A549 (cell line): ENCODE results near the gene LRRC4. TPM values are rescaled to one million over a fixed set of nuclear protein-coding genes. Genes with fewer than 3 reads are reported as not detected.

Experiments used
- ATAC-seq, 2 experiments: fragments of 200-7000 bp in 1 of 2; fragments of >200 bp in 1 of 2; cut with Nextera tagmentation in 1 of 2; cut with Tn5 transposase in 1 of 2; 3 replicates each; pipeline versions ENCODE4 v1.8.0 to v1.9.1; 2018 to 2020; ENCODE audit warnings: mild to moderate bottlenecking in 1 of 2, moderate library complexity in 1 of 2
- CTCF ChIA-PET: fragments of 300-600 bp; sonication (Branson Sonifier 250); formaldehyde crosslinking; extraction: SDS; loops from one replicate; lab custom pipeline; 2021; ENCODE audit warnings: antibody characterized with exemption, inconsistent platforms; lab: Yijun Ruan, JAX
- POLR2A ChIA-PET: fragments of 350-600 bp; formaldehyde crosslinking; extraction: SDS; loops from one replicate; lab custom pipeline; 2021; ENCODE audit warnings: antibody characterized with exemption, inconsistent platforms; lab: Yijun Ruan, JAX
- DNase-seq, 2 experiments: peaks; one replicate each; pipeline versions ENCODE4 v3.0.0 to v3.0.0-alpha.2; 2011 to 2016; ENCODE audit warnings: low read depth in 1 of 2, low spot score in 1 of 2
- FAIRE-seq: peaks from 2 replicates; lab custom pipeline; 2011; peaks lifted over from hg19 to GRCh38; lab: Jason Lieb, UNC
- H3K27ac ChIP-seq, 2 experiments: fragments of >200 bp; sonication (Bioruptor Twin); formaldehyde crosslinking; 3 replicates each; pipeline ENCODE4 v1.5.1; 2016 to 2017
- H3K4me1 ChIP-seq: fragments of >200 bp; sonication (Bioruptor Twin); formaldehyde crosslinking; 3 replicates; pipeline ENCODE4 v1.6.1; 2016
- H3K4me2 ChIP-seq: fragments of >200 bp; sonication (Bioruptor Twin); formaldehyde crosslinking; 3 replicates; pipeline ENCODE4 v1.6.1; 2016
- H3K4me3 ChIP-seq: fragments of >200 bp; sonication (Bioruptor Twin); formaldehyde crosslinking; 3 replicates; pipeline ENCODE4 v1.5.1; 2016
- H3K9me3 ChIP-seq: fragments of >200 bp; sonication (Bioruptor Twin); formaldehyde crosslinking; 3 replicates; pipeline ENCODE4 v1.6.1; 2016
- CBX2 ChIP-seq: fragments of 200-600 bp; sonication (generic); IDR thresholded peaks from 2 replicates; pipeline ENCODE4 v1.6.1; 2016; ENCODE audit warnings: low read depth, mild to moderate bottlenecking, borderline replicate concordance
- CBX8 ChIP-seq: fragments of 200-600 bp; sonication (generic); IDR thresholded peaks from 2 replicates; pipeline ENCODE4 v1.6.1; 2016
- CEBPB ChIP-seq, 2 experiments: fragments of >200 bp in 1 of 2; sonication (Bioruptor Twin) in 1 of 2; formaldehyde crosslinking in 1 of 2; IDR thresholded peaks; 2 replicates each; pipeline ENCODE4 v1.6.1; 2012 to 2016
- FOSB ChIP-seq: fragments of 250-450 bp; sonication (Bioruptor Pico); IDR thresholded peaks from 2 replicates; pipeline ENCODE4 v1.5.0; 2020; ENCODE audit warnings: mild to moderate bottlenecking, moderate library complexity
- FOSL2 ChIP-seq, 2 experiments: fragments of 450-650 bp in 1 of 2; fragments of >200 bp in 1 of 2; sonication (Bioruptor Twin) in 1 of 2; formaldehyde crosslinking; IDR thresholded peaks; 2 replicates each; pipeline versions ENCODE4 v1.5.0 to v1.6.1; 2016 to 2020; ENCODE audit warnings: mild to moderate bottlenecking in 1 of 2, moderate library complexity in 1 of 2
- GATA3 ChIP-seq: IDR thresholded peaks from 2 replicates; pipeline ENCODE4 v1.6.1; 2012; ENCODE audit warnings: borderline replicate concordance
- HDAC2 ChIP-seq: fragments of 200-600 bp; sonication (generic); IDR thresholded peaks from 2 replicates; pipeline ENCODE4 v1.6.1; 2016
- HOXB5 ChIP-seq: fragments of 250-450 bp; sonication (Bioruptor Pico); IDR thresholded peaks from 2 replicates; pipeline ENCODE4 v1.5.0; 2020; ENCODE audit warnings: mild to moderate bottlenecking, moderate library complexity
- JUNB ChIP-seq: fragments of >200 bp; sonication (Bioruptor Twin); formaldehyde crosslinking; IDR thresholded peaks from 2 replicates; pipeline ENCODE4 v1.6.1; 2016
- KDM1A ChIP-seq: fragments of 200-600 bp; sonication (generic); IDR thresholded peaks from 2 replicates; pipeline ENCODE4 v1.6.1; 2016; ENCODE audit warnings: low read depth, mild to moderate bottlenecking
- MAFK ChIP-seq: fragments of 450-650 bp; IDR thresholded peaks from 2 replicates; pipeline ENCODE4 v1.6.1; 2014; ENCODE audit not compliant: partially characterized antibody
- MAZ ChIP-seq: fragments of 150-350 bp; IDR thresholded peaks from 2 replicates; pipeline ENCODE4 v1.6.1; 2014; ENCODE audit warnings: antibody characterized with exemption, low read depth, low read length, borderline replicate concordance
- MYC ChIP-seq: IDR thresholded peaks from 2 replicates; pipeline ENCODE4 v1.6.1; 2012; ENCODE audit warnings: mild to moderate bottlenecking, inconsistent platforms, low read length, improper control_type of control experiment, borderline replicate concordance
- NFE2L2 ChIP-seq: fragments of 150-350 bp; conservative IDR thresholded peaks from 2 replicates; pipeline ENCODE4 v1.6.1; 2014; ENCODE audit warnings: low read length
- PHF8 ChIP-seq: fragments of 200-600 bp; sonication (generic); IDR thresholded peaks from 2 replicates; pipeline ENCODE4 v1.6.1; 2016; ENCODE audit warnings: low read depth, mild to moderate bottlenecking, antibody characterized with exemption, moderate library complexity, borderline replicate concordance
- POLR2A ChIP-seq: IDR thresholded peaks from 2 replicates; pipeline ENCODE4 v1.6.1; 2012; ENCODE audit warnings: mild to moderate bottlenecking, low read length
- RAD21 ChIP-seq, 2 experiments: fragments of >200 bp in 1 of 2; sonication (Bioruptor Twin) in 1 of 2; formaldehyde crosslinking in 1 of 2; IDR thresholded peaks in 1 of 2; conservative IDR thresholded peaks in 1 of 2; 2 replicates in 1 of 2; 3 replicates in 1 of 2; pipeline ENCODE4 v1.6.1; 2012 to 2018; ENCODE audit warnings: inconsistent platforms in 1 of 2
- RARB ChIP-seq: fragments of 250-450 bp; sonication (Bioruptor Pico); IDR thresholded peaks from 2 replicates; pipeline ENCODE4 v1.8.0; 2021; ENCODE audit warnings: mild to moderate bottlenecking, moderate library complexity
- RCOR1 ChIP-seq: fragments of 150-350 bp; IDR thresholded peaks from 2 replicates; pipeline ENCODE4 v1.6.1; 2014; ENCODE audit warnings: antibody characterized with exemption, low read length, low read depth
- SMC3 ChIP-seq: fragments of >200 bp; sonication (Bioruptor Twin); formaldehyde crosslinking; IDR thresholded peaks from 3 replicates; pipeline ENCODE4 v1.6.1; 2018; ENCODE audit warnings: inconsistent platforms
- SREBF2 ChIP-seq: fragments of 450-650 bp; IDR thresholded peaks from 2 replicates; pipeline ENCODE4 v1.6.1; 2014; ENCODE audit warnings: mild to moderate bottlenecking, moderate library complexity
- TP53 ChIP-seq: fragments of 250-450 bp; sonication (Bioruptor Pico); IDR thresholded peaks from 2 replicates; pipeline ENCODE4 v1.5.0; 2021; ENCODE audit warnings: mild to moderate bottlenecking, moderate library complexity
- ZC3H11A ChIP-seq: fragments of 450-650 bp; IDR thresholded peaks from 2 replicates; pipeline ENCODE4 v1.6.1; 2014; ENCODE audit warnings: antibody characterized with exemption, mild to moderate bottlenecking
- WGBS: methylation state at CpG from one replicate; pipeline ENCODE4 v1.1.6; 2017; ENCODE audit errors: missing lambda C conversion rate; 5-methylcytosine and 5-hydroxymethylcytosine counted together
- polyA plus RNA-seq, 4 experiments: library from polyadenylated mRNA; depleted of rRNA in 3 of 4; stranded (reverse); fragments of >200 nt; fragmentation: RNase III in 1 of 4; extraction: RNeasy Plus Mini Kit Qiagen cat#74134 plus additional on column Dnase treatment in 1 of 4; gene quantifications; 2 replicates in 3 of 4; 3 replicates in 1 of 4; pipeline ENCODE4 v1.2.3, GENCODE V29; 2011 to 2017
- TF ChIP-seq, protein P1 (sequence below): IDR thresholded peaks from 2 replicates; pipeline ENCODE4 v1.6.1; 2012; ENCODE audit warnings: low read depth, borderline replicate concordance
- TF ChIP-seq, protein P2 (sequence below): fragments of 250-450 bp; sonication (Bioruptor Pico); IDR thresholded peaks from 2 replicates; pipeline ENCODE4 v1.5.0; 2020; ENCODE audit warnings: low read depth, mild to moderate bottlenecking, moderate library complexity
- TF ChIP-seq, protein P3 (sequence below): fragments of 200-600 bp; sonication (generic); IDR thresholded peaks from 2 replicates; pipeline ENCODE4 v1.6.1; 2016; ENCODE audit warnings: antibody characterized with exemption, mild to moderate bottlenecking, moderate library complexity
- TF ChIP-seq, protein P4 (sequence below): fragments of 150-350 bp; IDR thresholded peaks from 2 replicates; pipeline ENCODE4 v1.6.1; 2014; ENCODE audit warnings: low read depth, mild to moderate bottlenecking, low read length
- TF ChIP-seq, protein P5 (sequence below): fragments of >200 bp; sonication (Bioruptor Twin); formaldehyde crosslinking; IDR thresholded peaks from 3 replicates; pipeline ENCODE4 v1.6.1; 2016
- TF ChIP-seq, protein P6 (sequence below): IDR thresholded peaks from 2 replicates; pipeline ENCODE4 v1.6.1; 2012

The LRRC4 gene
- polyA plus RNA-seq, 2 of the 4 experiments (the other 2 are of a cell fraction), result not detected

DNA sequence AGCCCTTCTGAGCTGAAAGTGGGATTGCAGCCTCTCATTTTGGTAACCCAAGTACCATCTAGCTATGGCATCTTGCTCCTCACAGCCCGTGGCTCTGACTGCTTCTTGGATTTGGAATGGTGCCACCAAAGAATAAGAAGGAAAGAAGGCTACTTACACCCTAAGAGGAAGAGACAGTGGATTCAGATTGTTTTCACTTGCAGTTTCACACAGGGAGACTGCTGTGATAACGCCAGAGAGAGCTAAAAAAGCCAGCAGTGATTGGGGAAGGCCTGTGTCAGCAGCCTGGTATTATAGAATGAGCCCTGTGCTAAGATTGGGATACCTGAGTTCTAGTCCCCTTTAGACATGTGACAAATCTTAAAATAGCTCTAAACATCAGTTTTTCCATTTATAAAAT lies 3.6 kb upstream of the LRRC4 start (continued):
- TF ChIP-seq CBX8, result no peak
- no peak for TF ChIP-seq MAFK
- TF ChIP-seq, protein P1, sequence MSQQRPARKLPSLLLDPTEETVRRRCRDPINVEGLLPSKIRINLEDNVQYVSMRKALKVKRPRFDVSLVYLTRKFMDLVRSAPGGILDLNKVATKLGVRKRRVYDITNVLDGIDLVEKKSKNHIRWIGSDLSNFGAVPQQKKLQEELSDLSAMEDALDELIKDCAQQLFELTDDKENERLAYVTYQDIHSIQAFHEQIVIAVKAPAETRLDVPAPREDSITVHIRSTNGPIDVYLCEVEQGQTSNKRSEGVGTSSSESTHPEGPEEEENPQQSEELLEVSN, result no peak
- TF ChIP-seq MYC, result no peak
- no peak for TF ChIP-seq GATA3
- no peak for TF ChIP-seq SREBF2
- no peak for TF ChIP-seq NFE2L2
- no peak for TF ChIP-seq HOXB5

DNA sequence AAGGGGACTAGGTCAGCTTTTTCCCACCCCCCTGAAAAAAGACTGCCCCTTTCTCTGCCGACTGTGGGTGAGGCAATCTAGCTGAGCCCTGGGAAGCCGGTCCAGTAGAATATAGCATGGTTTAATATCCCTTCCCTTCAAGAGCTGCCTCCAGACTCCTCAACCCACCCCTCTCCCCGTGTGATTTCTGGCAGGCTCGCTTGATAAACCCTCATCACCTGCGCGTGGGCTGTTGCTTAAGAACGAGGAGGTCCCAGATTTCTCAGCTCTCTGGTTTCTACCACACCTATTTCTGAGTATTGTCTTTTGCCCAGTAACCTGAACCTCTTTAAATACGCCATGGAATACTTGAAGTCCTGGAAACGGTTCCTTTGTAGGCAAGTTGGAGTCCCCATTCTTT lies 2.0 kb upstream of the LRRC4 start:
- ChIA-PET CTCF (no interaction called here), POLR2A (no interaction called here)
- H3K4me2 ChIP-seq, result no peak overlapping the region
- FAIRE-seq, result no peak
- H3K4me1 ChIP-seq, result no peaks in the 10 kb centered on the region
- 93% methylated on average over 9 of the region's 9 CpGs for WGBS
- no peak for TF ChIP-seq TP53
- no peak for TF ChIP-seq SMC3
- TF ChIP-seq KDM1A, result no peak
- TF ChIP-seq FOSB (CRISPR knock-in tag), result no peak
- no peak for TF ChIP-seq RCOR1
- TF ChIP-seq PHF8, result no peak
- TF ChIP-seq MAZ, result no peak
- TF ChIP-seq POLR2A, result no peak
- no peak for TF ChIP-seq MYC
- TF ChIP-seq, protein P2, sequence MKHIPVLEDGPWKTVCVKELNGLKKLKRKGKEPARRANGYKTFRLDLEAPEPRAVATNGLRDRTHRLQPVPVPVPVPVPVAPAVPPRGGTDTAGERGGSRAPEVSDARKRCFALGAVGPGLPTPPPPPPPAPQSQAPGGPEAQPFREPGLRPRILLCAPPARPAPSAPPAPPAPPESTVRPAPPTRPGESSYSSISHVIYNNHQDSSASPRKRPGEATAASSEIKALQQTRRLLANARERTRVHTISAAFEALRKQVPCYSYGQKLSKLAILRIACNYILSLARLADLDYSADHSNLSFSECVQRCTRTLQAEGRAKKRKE (CRISPR knock-in tag), result no peak
- TF ChIP-seq, protein P1, result no peak
- H3K27ac ChIP-seq, result no peak overlapping the region
- ATAC-seq, result no peak
- DNase-seq, result no peak
- H3K4me3 ChIP-seq, result no peak overlapping the region
- H3K9me3 ChIP-seq, result no peaks in the 10 kb centered on the region

DNA sequence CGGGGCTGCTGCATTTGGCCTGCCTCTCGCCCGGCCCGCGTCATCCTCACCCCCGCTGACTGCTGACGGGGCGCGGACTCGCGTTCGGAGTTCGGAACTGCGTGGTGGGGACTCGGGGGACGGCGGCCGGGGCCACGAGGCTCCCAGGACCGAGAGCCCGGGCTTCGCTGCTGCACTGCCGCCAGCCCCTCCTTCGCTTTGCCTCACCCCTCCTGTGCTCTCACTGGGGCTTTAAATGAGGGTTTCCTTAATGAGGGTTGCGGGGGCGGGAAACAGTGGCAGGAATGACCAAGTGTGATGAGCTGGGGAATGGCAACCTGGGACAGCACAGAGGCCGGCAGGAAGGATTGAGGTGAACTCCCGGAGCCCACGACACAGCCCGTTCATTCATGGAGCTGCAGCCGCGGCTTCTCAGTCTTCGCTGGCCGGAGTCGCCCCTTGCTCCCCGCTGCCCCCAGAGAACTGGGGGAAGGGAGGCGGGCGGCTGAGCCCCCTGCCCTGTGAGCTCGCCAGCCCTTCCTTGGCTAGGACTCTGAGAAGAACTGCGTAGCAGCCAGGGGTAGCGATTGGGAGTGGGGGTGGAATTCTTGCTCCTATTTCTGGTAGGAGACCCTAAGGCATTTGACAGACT lies 1.5 kb upstream of the LRRC4 start:
- 90% methylated on average over 12 of the region's 41 CpGs for WGBS
- ATAC-seq, result no peak

More for the DNA sequence above, 1.5 kb upstream of the LRRC4 start:
- H3K27ac ChIP-seq, result no peak overlapping the region
- no peaks in the 10 kb centered on the region for H3K9me3 ChIP-seq
- FAIRE-seq (no peak), DNase-seq (no peak)
- CTCF ChIA-PET, result no interaction called here
- no peak overlapping the region for H3K4me3 ChIP-seq
- no peaks in the 10 kb centered on the region for H3K4me1 ChIP-seq
- H3K4me2 ChIP-seq, result no peak overlapping the region
- no peak for TF ChIP-seq FOSL2 (IDR thresholded peaks at IDR 0.05)
- TF ChIP-seq FOSL2 (CRISPR knock-in tag; IDR thresholded peaks at IDR 0.05), result no peak
- no peak for TF ChIP-seq HDAC2
- TF ChIP-seq, protein P3, sequence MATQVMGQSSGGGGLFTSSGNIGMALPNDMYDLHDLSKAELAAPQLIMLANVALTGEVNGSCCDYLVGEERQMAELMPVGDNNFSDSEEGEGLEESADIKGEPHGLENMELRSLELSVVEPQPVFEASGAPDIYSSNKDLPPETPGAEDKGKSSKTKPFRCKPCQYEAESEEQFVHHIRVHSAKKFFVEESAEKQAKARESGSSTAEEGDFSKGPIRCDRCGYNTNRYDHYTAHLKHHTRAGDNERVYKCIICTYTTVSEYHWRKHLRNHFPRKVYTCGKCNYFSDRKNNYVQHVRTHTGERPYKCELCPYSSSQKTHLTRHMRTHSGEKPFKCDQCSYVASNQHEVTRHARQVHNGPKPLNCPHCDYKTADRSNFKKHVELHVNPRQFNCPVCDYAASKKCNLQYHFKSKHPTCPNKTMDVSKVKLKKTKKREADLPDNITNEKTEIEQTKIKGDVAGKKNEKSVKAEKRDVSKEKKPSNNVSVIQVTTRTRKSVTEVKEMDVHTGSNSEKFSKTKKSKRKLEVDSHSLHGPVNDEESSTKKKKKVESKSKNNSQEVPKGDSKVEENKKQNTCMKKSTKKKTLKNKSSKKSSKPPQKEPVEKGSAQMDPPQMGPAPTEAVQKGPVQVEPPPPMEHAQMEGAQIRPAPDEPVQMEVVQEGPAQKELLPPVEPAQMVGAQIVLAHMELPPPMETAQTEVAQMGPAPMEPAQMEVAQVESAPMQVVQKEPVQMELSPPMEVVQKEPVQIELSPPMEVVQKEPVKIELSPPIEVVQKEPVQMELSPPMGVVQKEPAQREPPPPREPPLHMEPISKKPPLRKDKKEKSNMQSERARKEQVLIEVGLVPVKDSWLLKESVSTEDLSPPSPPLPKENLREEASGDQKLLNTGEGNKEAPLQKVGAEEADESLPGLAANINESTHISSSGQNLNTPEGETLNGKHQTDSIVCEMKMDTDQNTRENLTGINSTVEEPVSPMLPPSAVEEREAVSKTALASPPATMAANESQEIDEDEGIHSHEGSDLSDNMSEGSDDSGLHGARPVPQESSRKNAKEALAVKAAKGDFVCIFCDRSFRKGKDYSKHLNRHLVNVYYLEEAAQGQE, result no peak
- TF ChIP-seq JUNB, result no peak
- TF ChIP-seq RARB, result no peak
- no peak for TF ChIP-seq POLR2A
- no peak for TF ChIP-seq RAD21 (conservative IDR thresholded peaks at IDR 0.05 in 1 of 2, IDR thresholded peaks at IDR 0.05 in 1 of 2)
- TF ChIP-seq, protein P4, sequence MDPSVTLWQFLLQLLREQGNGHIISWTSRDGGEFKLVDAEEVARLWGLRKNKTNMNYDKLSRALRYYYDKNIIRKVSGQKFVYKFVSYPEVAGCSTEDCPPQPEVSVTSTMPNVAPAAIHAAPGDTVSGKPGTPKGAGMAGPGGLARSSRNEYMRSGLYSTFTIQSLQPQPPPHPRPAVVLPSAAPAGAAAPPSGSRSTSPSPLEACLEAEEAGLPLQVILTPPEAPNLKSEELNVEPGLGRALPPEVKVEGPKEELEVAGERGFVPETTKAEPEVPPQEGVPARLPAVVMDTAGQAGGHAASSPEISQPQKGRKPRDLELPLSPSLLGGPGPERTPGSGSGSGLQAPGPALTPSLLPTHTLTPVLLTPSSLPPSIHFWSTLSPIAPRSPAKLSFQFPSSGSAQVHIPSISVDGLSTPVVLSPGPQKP, result no peak
- no peak for TF ChIP-seq CEBPB (IDR thresholded peaks at IDR 0.05)
- TF ChIP-seq ZC3H11A, result no peak
- TF ChIP-seq CBX8, result no peak
- TF ChIP-seq CBX2, result no peak
- TF ChIP-seq, protein P5, sequence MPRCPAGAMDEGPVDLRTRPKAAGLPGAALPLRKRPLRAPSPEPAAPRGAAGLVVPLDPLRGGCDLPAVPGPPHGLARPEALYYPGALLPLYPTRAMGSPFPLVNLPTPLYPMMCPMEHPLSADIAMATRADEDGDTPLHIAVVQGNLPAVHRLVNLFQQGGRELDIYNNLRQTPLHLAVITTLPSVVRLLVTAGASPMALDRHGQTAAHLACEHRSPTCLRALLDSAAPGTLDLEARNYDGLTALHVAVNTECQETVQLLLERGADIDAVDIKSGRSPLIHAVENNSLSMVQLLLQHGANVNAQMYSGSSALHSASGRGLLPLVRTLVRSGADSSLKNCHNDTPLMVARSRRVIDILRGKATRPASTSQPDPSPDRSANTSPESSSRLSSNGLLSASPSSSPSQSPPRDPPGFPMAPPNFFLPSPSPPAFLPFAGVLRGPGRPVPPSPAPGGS, result no peak
- TF ChIP-seq, protein P6, sequence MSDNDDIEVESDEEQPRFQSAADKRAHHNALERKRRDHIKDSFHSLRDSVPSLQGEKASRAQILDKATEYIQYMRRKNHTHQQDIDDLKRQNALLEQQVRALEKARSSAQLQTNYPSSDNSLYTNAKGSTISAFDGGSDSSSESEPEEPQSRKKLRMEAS, result no peak
- POLR2A ChIA-PET, result no interaction called here
